SW480 (cell line): Measurements from ENCODE around the gene SNX9.
"Not testable (repeated sequence)": the region's sequence is repeated elsewhere in the genome, so short reads cannot be mapped to it uniquely, and the experiment has no call there.

Experiments
- DNase-seq: peaks from one replicate; pipeline ENCODE4 v3.0.0-alpha.2; 2016; ENCODE audit warnings: low spot score

Gene SNX9

DNA sequence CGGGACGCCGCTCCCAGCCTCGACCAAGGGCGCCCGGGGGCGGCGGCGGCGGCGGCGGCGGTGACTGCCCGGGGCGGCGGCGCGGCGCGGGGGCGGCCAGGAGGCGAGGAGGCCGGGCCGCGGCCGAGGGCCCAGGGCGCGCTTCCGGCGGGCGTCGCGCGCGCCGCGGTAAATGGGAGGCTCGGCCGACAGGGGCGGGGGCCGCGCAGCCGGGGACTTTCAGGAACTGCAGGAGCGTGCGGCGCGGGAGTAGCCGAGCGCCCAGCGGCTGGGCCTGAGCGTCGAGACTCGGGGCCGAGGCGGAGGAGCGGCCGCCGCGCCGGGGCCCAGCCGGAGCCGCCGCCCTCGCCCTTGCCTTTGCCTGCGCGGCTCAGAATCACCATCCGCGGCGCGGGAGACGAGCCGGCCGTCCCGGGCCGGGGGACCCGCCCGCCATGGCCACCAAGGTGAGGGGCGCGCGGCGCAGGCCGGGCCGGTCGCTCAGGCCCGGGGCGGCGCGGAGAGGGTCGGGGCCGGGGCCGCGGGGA, at the start of gene SNX9:
Gene SNX9, plus strand, starts transcription at position 246 of the 527 bp plus-strand sequence. Its CDS starts 189 bp downstream, at position 435.
- peak; percentile 73 for DNase-seq

- no peak for DNase-seq
Measured at GRCh38 chr6:157773248-157773773, 49.7 kb upstream of the SNX9 start.

DNA sequence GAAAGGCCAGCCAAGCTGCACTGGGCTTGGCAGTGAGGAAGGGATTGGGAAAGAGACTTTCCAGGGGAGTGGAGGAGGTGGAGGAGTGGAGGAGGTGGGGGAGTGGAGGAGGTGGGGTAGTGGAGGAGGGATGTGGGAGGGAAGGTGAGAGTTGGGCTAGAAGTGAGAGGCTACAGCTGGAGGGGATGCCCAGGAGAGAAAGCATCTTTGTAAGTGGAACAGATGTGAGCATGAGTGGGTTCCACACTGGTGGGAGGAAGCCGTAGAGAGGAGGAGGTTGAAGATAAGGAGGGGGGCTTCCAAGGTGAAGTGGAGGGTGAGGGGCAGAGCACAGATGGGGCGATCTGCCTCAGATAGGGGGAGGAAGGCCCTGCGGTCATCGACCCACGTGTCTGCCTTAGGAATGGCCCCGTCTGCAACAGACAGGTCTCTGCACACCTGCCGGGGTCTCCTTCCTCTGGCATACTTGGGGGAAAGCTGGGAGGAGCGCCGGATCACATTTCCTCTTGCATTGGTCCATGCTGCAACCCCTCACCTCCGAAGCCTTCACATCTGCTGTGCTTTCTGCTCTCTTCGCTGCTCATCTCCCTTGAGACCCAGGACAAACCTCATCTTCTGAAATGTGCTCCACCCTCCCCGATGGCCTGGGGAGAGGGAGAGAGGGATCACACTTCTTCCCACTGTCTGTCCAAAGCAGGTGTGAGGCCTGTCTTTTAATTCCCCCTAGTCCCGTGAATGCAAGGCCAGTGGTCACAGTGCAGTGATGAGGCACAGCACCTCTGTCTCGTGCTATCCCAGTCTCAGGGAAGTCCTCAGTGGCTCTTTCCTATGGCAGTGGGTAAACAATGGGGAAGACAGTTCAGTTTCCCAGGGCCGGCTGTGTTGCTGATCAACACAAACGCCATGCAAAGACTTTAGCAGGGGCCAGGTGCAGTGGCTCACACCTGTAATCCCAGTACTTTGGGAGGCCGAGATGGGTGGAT, 48.6 kb upstream of the SNX9 start:
- DNase-seq, result no peak

DNA sequence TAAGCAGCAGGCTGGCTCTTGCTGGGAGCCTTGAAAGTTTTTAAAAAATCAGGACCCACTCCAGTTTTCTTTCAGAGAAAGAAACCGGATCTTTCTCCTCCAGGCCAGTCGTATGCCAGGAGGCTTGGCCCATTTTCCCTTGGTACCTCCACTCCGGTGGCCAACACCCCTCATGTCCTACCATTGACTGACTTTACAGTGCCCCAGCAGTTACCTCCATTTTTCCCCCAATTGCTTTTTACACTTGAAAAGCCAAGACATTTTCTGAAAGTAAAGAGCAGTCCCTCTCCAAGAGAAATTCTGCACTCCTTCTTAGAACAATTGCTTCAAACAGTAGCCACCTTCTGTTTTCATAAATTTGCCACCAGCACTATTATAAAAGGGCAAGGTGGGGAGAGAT, 47.7 kb upstream of the SNX9 start:
- DNase-seq, result no peak

DNA sequence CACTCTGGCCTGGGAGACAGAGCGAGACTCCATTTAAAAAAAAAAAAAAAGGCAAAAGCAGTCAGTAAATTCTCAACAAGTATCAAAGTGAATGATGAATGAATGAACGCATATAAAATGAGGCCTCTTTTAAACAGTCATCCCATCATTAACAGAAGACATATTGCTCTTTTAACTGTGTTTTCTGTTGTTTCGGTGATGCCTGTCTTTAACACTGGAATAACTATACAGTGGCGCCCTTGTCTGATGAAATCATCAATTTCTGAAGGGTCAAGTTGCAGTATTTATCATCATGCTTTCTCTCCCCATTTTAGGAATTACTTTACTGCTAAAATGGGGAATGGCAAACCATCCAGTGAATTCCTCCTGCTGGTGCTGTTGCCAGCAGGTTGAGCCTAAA, 45.7 kb upstream of the SNX9 start:
- DNase-seq, result no peak

DNA sequence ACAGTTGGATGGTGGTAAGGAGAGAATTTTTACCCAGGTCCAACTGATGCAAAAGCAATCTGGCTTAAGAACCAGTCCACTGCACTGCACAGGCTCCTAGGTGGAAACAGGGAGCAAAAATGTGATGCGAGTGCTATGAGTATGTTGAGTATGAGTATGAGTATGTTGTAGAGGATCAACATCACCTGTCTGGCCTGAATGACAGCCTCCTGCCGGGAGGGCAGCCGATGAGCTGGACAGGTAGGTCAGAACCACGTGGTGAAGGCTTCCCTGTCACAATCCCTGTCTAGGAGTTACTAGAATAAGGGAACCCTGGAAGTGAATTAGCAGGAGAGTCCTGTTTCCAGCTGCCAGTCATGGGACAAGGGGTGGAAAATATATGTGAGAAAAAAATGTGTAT, 44.3 kb upstream of the SNX9 start:
- no peak for DNase-seq

GRCh38 chr6:157779705-157780604, 43.1 kb upstream of the SNX9 start:
- peak; percentile 30 for DNase-seq

GRCh38 chr6:157785636-157786035, 37.4 kb upstream of the SNX9 start:
- DNase-seq, result no peak

DNA sequence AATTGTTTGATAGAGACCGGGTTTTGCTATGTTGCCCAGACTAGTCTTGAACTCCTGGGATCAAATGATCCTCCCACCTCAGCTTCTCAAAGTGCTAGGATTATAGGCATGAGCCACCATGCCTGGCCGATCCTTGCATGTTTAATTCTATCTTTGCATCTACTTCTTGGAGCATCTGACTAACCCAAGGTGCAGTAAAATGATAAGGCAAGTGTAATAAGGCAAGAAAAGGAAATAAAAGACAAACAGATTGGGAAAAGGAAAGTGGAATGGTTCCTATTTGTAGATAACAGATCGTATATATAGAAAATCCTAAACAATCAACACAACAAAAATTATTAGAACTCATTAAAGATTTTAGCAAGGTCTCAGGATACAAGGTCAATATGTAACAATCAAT, 36.8 kb upstream of the SNX9 start:
- DNase-seq, result no peak

DNA sequence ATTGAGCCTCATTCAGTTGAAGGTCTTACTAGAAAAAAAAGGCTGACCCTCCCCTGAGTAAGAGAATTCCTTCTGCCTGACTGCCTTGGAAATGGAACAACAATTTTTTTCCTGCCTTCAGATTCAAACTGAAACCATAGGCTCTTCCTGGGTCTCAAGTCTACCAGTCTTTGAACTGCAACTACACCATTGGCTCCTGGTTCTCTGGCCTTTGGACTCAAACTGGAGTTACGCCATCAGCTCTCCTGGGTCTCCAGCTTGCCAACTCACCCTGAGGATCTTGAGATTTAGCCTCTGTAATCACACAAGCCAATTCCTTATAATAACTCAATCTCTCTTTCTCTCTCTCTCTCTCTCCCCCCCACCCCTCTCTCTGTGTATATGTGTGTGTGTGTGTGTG, 36.0 kb upstream of the SNX9 start:
- no peak for DNase-seq

DNA sequence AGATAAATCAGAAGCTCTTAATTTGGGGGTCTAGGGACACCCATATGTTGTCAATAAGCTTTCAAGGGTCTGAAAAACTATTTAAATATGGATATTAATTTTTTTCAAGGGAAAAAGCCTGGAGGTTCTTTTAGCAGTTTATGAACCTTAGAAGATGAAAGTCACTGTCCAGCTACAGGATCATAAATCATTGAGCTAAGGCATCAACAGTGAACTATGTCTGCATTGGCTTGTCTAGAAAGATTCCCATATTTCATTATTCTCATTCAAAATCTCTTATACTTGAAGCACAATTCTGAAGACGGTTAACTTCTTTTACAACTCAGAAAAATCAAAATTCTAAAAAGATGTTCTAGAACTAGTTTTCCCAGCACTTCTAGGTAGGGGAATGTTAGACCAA, 34.9 kb upstream of the SNX9 start:
- no peak for DNase-seq

GRCh38 chr6:157789297-157789696, 33.7 kb upstream of the SNX9 start:
- no peak for DNase-seq

- DNase-seq, result peak; percentile 10
Measured at GRCh38 chr6:157789861-157790260, 33.2 kb upstream of the SNX9 start.

GRCh38 chr6:157790548-157791160, 32.4 kb upstream of the SNX9 start:
- no peak for DNase-seq

DNA sequence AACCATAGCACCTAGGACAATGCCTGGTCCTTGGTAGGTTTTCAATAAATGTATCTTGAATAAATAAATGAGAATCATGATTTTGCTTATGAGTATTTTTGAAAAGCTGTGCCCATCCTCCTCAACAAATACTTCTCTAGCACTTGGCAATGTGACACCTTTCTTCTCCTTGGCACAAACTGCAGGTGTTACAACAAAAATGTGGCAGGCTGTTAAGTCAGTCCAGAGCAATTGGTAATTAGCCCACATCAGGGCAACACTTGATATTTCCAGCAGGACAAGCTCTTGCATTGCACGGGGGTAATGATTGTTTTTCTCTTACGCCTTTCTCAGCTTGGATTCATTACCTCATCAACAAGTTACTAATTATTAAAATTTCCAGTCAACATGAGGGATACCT, 31.6 kb upstream of the SNX9 start:
- DNase-seq, result no peak

- no peak for DNase-seq
Measured at GRCh38 chr6:157792671-157793070, 30.4 kb upstream of the SNX9 start.

DNA sequence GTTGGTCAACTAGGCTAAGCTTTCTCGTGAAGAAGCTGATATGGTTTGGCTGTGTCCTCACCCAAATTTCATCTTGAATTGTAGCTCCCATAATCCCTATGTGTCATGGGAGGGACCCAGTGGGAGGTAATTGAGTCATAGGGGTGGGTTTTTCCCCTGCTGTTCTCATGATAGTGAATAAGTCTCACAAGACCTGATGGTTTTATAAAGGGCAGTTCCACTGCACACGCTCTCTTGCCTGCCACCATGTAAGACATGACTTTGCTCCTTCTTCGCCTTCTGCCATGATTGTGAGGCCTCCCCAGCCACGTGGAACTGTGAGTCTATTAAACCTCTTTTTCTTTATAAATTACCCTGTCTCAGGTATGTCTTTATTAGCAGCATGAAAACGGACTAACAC, 29.0 kb upstream of the SNX9 start:
- not testable (repeated sequence) for DNase-seq

DNA sequence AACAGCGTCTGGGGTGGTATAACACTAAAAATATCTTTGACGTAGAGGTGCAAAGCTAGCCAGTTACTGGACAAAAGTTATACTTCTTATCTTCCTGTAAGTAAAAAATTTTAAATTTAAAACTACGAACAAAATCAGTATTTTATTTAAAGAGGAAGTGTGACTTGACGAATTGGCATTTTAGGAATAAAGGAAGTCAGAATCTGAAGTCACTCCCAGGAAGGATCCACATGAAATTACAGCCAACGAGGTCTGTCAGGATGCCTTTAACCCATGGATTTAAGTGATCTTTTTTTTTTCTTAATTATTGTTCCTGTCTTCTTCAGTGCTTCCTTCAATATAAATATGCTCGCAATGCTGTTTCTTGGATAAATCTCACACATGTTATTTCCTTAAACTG, 27.2 kb upstream of the SNX9 start:
- no peak for DNase-seq

DNA sequence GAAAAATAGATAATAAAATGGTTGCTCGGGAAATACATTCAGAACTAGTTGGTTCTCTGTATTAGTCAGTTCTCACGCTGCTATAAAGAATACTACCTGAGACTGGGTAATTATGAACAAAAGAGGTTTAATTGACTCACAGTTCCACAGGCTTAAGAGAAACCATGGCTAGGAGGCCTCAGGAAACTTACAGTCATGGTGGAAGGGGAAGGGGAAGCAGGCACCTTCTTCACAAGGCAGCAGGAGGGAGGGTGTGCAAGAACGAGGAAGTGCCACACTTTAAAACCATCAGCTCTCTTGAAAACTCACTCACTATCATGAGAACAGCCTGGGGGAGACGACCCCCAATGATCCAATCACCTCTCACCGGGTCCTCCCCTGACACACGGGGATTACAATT, 24.2 kb upstream of the SNX9 start:
- DNase-seq, result no peak

DNA sequence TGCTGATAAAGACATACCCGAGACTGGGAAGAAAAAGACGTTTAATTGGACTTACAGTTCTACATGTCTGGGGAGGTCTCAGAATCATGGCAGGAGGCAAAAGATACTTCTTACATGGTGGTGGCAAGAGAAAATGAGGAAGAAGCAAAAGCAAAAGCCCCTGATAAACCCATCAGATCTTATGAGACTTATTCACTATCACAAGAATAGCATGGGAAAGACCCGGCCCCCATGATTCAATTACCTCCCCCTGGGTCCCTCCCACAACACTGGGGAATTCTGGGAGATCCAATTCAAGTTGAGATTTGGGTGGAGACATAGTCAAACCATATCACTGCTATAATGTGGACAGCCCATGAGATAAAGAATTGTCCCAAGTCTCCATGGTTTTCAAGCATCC, 23.5 kb upstream of the SNX9 start:
- DNase-seq, result not testable (repeated sequence)

GRCh38 chr6:157800420-157801237, 22.4 kb upstream of the SNX9 start:
- DNase-seq, result no peak
